ENCODE results near the gene RAB11FIP4.

RAB11FIP4 gene

GRCh38 chr17:31488264-31488981 is 96.9 kb downstream of the RAB11FIP4 start (continued):
- TF ChIP-seq ZBTB26 (tag by site-specific recombination; optimal IDR thresholded peaks at IDR 0.05) (peak; percentile 28), ZNF416 (tag by site-specific recombination; IDR thresholded peaks at IDR 0.05) (no peak)

- ChIA-PET CTCF (interaction anchor here (1.0 to 1.1 kb wide), 2 partner anchors 28 to 353 kb away, joined by 5 read pairs; no protein-coding TSS in a partner anchor), POLR2A (interaction anchor here (0.6 to 2.0 kb wide), 2 partner anchors 23 to 658 kb away, joined by 3 to 6 read pairs; no protein-coding TSS in a partner anchor)
- Histone ChIP-seq H3K27ac (ENCODE audit: extremely low read depth, low read depth, low read length) (no peak overlapping the region), H3K4me3 (ENCODE audit: low read depth, low read length) (peak overlapping the region; percentile 58), H3K4me1 (ENCODE audit: control insufficient read depth, insufficient read depth, low read length) (peaks cover 4% of the 10 kb centered on the region; the same call in 1 of the 2 replicates), H3K9me3 (ENCODE audit: control insufficient read depth, insufficient read depth, low read depth, low read length) (no peaks in the 10 kb centered on the region), H3K36me3 (ENCODE audit: control insufficient read depth in 2 of 2, insufficient read depth in 1 of 2, low read length in 2 of 2) (no peaks in the 10 kb centered on the region)
- TF ChIP-seq ZBTB48 (tag by site-specific recombination; IDR thresholded peaks at IDR 0.05) (no peak), SCRT2 (tag by site-specific recombination; IDR thresholded peaks at IDR 0.05) (0 out of 2 replicates have a peak, but pooled peaks have one; percentile 9), ZNF341 (tag by site-specific recombination; IDR thresholded peaks at IDR 0.05; ENCODE audit: low read depth) (peak; percentile 65; the same call in 1 of the 2 replicates)
These were observed 97.5 kb downstream of the RAB11FIP4 start for GRCh38 chr17:31488982-31489294.

DNA sequence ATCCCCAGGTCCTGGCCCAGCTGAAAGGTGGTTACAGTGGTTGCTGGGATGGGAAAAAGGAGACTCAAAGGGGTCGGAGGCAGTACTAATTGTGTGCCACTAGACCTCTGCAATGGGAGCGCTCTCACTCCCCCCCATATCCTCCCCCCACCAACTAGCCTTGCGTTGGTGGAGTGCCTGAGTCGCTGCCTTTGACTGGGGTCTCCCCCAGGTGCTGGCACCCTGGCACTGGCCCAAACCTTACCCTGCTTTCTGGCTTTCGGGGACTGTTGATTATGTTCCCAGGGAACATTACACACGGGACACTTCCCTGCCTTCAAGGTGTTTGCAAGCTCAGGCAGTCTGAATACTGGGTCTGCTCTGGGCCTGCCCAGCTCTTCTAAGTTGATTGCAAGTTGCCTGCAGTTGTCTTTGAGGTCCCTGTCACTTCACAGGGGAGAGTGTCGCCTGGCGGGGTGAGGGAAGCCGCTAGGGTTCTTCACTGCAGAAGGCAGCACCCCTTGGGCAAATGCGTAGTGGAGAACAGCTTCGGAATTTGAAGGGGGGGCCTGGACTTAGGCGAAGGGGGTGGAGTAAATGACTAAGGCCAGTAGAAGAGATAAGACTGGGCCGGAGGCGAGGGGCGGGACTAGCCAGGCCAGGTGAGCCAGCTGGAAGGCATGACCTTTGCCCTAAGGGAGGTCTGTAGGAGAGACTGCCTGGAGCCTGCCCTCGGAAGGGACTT is 98.0 kb downstream of the RAB11FIP4 start:
- TF ChIP-seq ZNF560 (tag by site-specific recombination; IDR thresholded peaks at IDR 0.05; ENCODE audit: borderline replicate concordance) (no peak), ZNF398 (tag by site-specific recombination; IDR thresholded peaks at IDR 0.05) (0 out of 2 replicates have a peak, but pooled peaks have one; percentile 20)
- CTCF ChIA-PET, result interaction anchor here (0.6 to 0.7 kb wide), 2 partner anchors 223 to 353 kb away, joined by 3 to 4 read pairs; no protein-coding TSS in a partner anchor

GRCh38 chr17:31490019-31490650 is 98.7 kb downstream of the RAB11FIP4 start:
- H3K4me3 ChIP-seq (ENCODE audit: low read depth, low read length), result no peak overlapping the region
- TF ChIP-seq, protein P1, sequence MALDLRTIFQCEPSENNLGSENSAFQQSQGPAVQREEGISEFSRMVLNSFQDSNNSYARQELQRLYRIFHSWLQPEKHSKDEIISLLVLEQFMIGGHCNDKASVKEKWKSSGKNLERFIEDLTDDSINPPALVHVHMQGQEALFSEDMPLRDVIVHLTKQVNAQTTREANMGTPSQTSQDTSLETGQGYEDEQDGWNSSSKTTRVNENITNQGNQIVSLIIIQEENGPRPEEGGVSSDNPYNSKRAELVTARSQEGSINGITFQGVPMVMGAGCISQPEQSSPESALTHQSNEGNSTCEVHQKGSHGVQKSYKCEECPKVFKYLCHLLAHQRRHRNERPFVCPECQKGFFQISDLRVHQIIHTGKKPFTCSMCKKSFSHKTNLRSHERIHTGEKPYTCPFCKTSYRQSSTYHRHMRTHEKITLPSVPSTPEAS (tag by site-specific recombination; IDR thresholded peaks at IDR 0.05), result no peak
- TF ChIP-seq WT1 (tag by site-specific recombination; IDR thresholded peaks at IDR 0.05) (no peak), ZNF600 (tag by site-specific recombination; IDR thresholded peaks at IDR 0.05) (no peak)
- CTCF ChIA-PET, result interaction anchor here (0.6 to 1.2 kb wide), 3 partner anchors 45 to 353 kb away, joined by 3 to 4 read pairs (median 3); no protein-coding TSS in a partner anchor
- H3K27ac ChIP-seq (ENCODE audit: extremely low read depth, low read depth, low read length), result no peak overlapping the region
- peaks cover 4% of the 10 kb centered on the region; the same call in 1 of the 2 replicates for H3K4me1 ChIP-seq (ENCODE audit: control insufficient read depth, insufficient read depth, low read length)
- no peaks in the 10 kb centered on the region for H3K9me3 ChIP-seq (ENCODE audit: control insufficient read depth, insufficient read depth, low read depth, low read length)
- no peaks in the 10 kb centered on the region for H3K36me3 ChIP-seq (ENCODE audit: control insufficient read depth in 2 of 2, insufficient read depth in 1 of 2, low read length in 2 of 2)
- POLR2A ChIA-PET, result no interaction called here

More for the DNA sequence above, 98.0 kb downstream of the RAB11FIP4 start:
- Histone ChIP-seq H3K4me3 (ENCODE audit: low read depth, low read length) (no peak overlapping the region), H3K9me3 (ENCODE audit: control insufficient read depth, insufficient read depth, low read depth, low read length) (no peaks in the 10 kb centered on the region), H3K27ac (ENCODE audit: extremely low read depth, low read depth, low read length) (no peak overlapping the region), H3K36me3 (ENCODE audit: control insufficient read depth in 2 of 2, insufficient read depth in 1 of 2, low read length in 2 of 2) (no peaks in the 10 kb centered on the region), H3K4me1 (ENCODE audit: control insufficient read depth, insufficient read depth, low read length) (peaks cover 4% of the 10 kb centered on the region; the same call in 1 of the 2 replicates)
- POLR2A ChIA-PET, result interaction anchor here (0.6 kb wide), 1 partner anchor 659 kb away, joined by 3 read pairs; no protein-coding TSS in a partner anchor

Measured in HEK293 (cell line).